GM06990 (cell line): ENCODE results near the gene LRRC59.

Experiments used
- DNase-seq: peaks from one replicate; pipeline ENCODE4 v3.0.0-alpha.2; 2011; ENCODE audit not compliant: insufficient read length; ENCODE audit errors: extremely low read depth
- H3K27me3 ChIP-seq: replicated peaks from 2 replicates; pipeline ENCODE4 v1.6.0; 2011; ENCODE audit warnings: low read length; ENCODE audit not compliant: control insufficient read depth, insufficient read depth
- H3K36me3 ChIP-seq: 2 replicates; pipeline ENCODE4 v1.5.1; 2011; ENCODE audit warnings: low read length; ENCODE audit not compliant: control insufficient read depth, insufficient read depth
- H3K4me3 ChIP-seq: replicated peaks from 2 replicates; pipeline ENCODE4 v1.5.1; 2011; ENCODE audit warnings: low read depth, mild to moderate bottlenecking, control low read depth, low read length
- TF ChIP-seq, protein P1 (sequence below): IDR thresholded peaks from 2 replicates; pipeline ENCODE4 v1.5.1; 2011; ENCODE audit warnings: low read length, control low read depth, mild to moderate bottlenecking, inconsistent platforms; ENCODE audit not compliant: insufficient read depth, poor library complexity, severe bottlenecking

LRRC59 gene

DNA sequence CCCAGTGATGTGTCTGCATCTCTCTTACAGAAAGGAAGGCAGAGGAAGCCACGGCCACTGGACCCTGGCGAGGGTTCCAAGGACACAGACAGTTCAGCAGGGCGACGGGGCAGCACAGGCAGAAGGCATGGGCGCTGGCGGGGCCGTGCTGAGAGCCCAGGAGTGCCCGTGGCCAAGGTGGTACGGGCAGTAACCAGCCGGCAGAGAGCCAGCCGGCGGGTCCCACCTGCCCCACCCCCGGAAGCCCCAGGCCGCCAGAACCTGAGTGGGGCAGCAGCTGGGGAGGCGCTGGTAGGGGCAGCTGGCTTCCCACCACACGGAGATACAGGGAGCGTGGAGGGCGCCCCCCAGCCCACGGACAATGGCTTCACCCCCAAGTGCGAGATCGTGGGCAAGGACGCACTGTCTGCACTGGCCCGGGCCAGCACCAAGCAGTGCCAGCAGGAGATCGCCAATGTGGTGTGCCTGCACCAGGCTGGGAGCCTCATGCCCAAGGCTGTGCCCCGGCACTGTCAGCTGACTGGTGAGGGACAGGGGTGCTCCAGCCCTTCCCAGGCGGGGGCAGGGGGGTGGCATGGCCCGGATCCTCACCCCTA, 43.6 kb downstream of the LRRC59 start:
- no peaks in the 10 kb centered on the region for H3K27me3 ChIP-seq
- DNase-seq, result no peak
- no peak overlapping the region for H3K4me3 ChIP-seq
- H3K36me3 ChIP-seq, result peaks cover 26% of the 10 kb centered on the region
- TF ChIP-seq, protein P1, sequence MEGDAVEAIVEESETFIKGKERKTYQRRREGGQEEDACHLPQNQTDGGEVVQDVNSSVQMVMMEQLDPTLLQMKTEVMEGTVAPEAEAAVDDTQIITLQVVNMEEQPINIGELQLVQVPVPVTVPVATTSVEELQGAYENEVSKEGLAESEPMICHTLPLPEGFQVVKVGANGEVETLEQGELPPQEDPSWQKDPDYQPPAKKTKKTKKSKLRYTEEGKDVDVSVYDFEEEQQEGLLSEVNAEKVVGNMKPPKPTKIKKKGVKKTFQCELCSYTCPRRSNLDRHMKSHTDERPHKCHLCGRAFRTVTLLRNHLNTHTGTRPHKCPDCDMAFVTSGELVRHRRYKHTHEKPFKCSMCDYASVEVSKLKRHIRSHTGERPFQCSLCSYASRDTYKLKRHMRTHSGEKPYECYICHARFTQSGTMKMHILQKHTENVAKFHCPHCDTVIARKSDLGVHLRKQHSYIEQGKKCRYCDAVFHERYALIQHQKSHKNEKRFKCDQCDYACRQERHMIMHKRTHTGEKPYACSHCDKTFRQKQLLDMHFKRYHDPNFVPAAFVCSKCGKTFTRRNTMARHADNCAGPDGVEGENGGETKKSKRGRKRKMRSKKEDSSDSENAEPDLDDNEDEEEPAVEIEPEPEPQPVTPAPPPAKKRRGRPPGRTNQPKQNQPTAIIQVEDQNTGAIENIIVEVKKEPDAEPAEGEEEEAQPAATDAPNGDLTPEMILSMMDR, result no peak

- H3K4me3 ChIP-seq, result no peak overlapping the region
- H3K36me3 ChIP-seq, result peaks cover 24% of the 10 kb centered on the region
- TF ChIP-seq, protein P1, result no peak
- no peak for DNase-seq
- no peaks in the 10 kb centered on the region for H3K27me3 ChIP-seq
These were observed 44.4 kb downstream of the LRRC59 start for GRCh38 chr17:50352693-50353599.

GRCh38 chr17:50352072-50352692, 45.1 kb downstream of the LRRC59 start:
- Histone ChIP-seq H3K27me3 (no peaks in the 10 kb centered on the region), H3K36me3 (peaks cover 22% of the 10 kb centered on the region), H3K4me3 (no peak overlapping the region)
- TF ChIP-seq, protein P1, result no peak
- no peak for DNase-seq

- H3K36me3 ChIP-seq, result peaks cover 10% of the 10 kb centered on the region
- no peak for DNase-seq
These were observed 46.6 kb downstream of the LRRC59 start for GRCh38 chr17:50350733-50351132.

DNA sequence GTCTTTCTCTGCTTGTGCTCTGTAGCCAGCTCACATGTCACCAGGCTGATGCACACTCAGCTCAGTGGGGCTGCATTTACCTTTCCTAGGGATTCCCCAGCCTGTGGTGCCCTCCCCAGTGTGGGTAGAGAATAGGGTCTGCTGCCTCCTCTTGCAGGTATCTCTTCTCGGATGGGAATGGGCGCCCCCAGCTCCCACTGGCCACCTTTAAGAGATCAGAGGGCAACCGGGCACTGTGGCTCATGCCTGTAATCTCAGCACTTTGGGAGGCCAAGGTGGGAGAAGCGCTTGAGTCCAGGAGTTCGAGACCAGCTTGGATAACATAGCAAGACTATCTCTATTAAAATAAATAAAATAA, 48.1 kb downstream of the LRRC59 start:
- Histone ChIP-seq H3K27me3 (no peaks in the 10 kb centered on the region), H3K4me3 (no peak overlapping the region), H3K36me3 (peaks cover 4% of the 10 kb centered on the region)
- TF ChIP-seq, protein P1, result no peak
- no peak for DNase-seq

More at GRCh38 chr17:50350733-50351132, 46.6 kb downstream of the LRRC59 start:
- TF ChIP-seq, protein P1, result no peak
- H3K27me3 ChIP-seq, result no peaks in the 10 kb centered on the region
- no peak overlapping the region for H3K4me3 ChIP-seq
